DND-41 (cell line): ENCODE results near the gene MESD.

ENCODE experiments used
- ATAC-seq: fragments of 200-7000 bp; cut with Tn5 transposase; 3 replicates; pipeline ENCODE4 v1.9.1; 2021; ENCODE audit warnings: low read depth; ENCODE audit not compliant: insufficient read depth
- DNase-seq: peaks from one replicate; pipeline ENCODE4 v3.0.0-alpha.2; 2020
- H2AFZ ChIP-seq: 2 replicates; pipeline ENCODE4 v1.6.0; 2012; ENCODE audit warnings: low read depth, low read length
- H3K27ac ChIP-seq: 2 replicates; pipeline ENCODE4 v1.5.1; 2012; ENCODE audit warnings: low read length, inconsistent platforms
- H3K27me3 ChIP-seq: fragments of 200-600 bp; sonication (generic); 2 replicates; pipeline ENCODE4 v1.6.0; 2012; ENCODE audit warnings: low read length, mild to moderate bottlenecking, inconsistent platforms; ENCODE audit not compliant: insufficient read depth, poor library complexity
- H3K36me3 ChIP-seq: 2 replicates; pipeline ENCODE4 v1.5.1; 2012; ENCODE audit warnings: low read length, inconsistent platforms; ENCODE audit not compliant: insufficient read depth
- H3K4me1 ChIP-seq: 2 replicates; pipeline ENCODE4 v1.5.1; 2012; ENCODE audit warnings: mild to moderate bottlenecking, low read length; ENCODE audit not compliant: insufficient read depth
- H3K4me2 ChIP-seq: 2 replicates; pipeline ENCODE4 v1.6.0; 2012; ENCODE audit warnings: mild to moderate bottlenecking, moderate library complexity, low read length, inconsistent platforms; ENCODE audit not compliant: insufficient read depth
- H3K4me3 ChIP-seq, 2 experiments: fragments of 200-600 bp in 1 of 2; shearing (Covaris generic) in 1 of 2; 2 replicates each; pipeline ENCODE4 v1.5.1; 2012 to 2016; ENCODE audit warnings: inconsistent platforms in 2 of 2, low read length in 2 of 2, mild to moderate bottlenecking in 2 of 2, low read depth in 1 of 2, moderate library complexity in 1 of 2
- H3K79me2 ChIP-seq: 2 replicates; pipeline ENCODE4 v1.6.0; 2012; ENCODE audit warnings: low read length, inconsistent platforms; ENCODE audit not compliant: insufficient read depth
- H3K9ac ChIP-seq: 2 replicates; pipeline ENCODE4 v1.6.0; 2012; ENCODE audit warnings: low read depth, mild to moderate bottlenecking, inconsistent platforms, low read length, moderate library complexity
- H3K9me3 ChIP-seq: 2 replicates; pipeline ENCODE4 v1.5.1; 2012; ENCODE audit warnings: low read length, moderate library complexity, mild to moderate bottlenecking, inconsistent platforms; ENCODE audit not compliant: insufficient read depth, severe bottlenecking
- H4K20me1 ChIP-seq: 2 replicates; pipeline ENCODE4 v1.6.0; 2012; ENCODE audit warnings: low read length; ENCODE audit not compliant: insufficient read depth
- EZH2 ChIP-seq: IDR thresholded peaks from 3 replicates; pipeline ENCODE4 v1.6.1; 2012; ENCODE audit warnings: borderline replicate concordance, low read depth, mild to moderate bottlenecking, moderate library complexity, low read length, inconsistent platforms; ENCODE audit not compliant: severe bottlenecking
- TF ChIP-seq, protein P1 (sequence below): IDR thresholded peaks from 2 replicates; pipeline ENCODE4 v1.5.1; 2012; ENCODE audit warnings: borderline replicate concordance, low read length, moderate library complexity, mild to moderate bottlenecking; ENCODE audit not compliant: poor library complexity, severe bottlenecking; ENCODE audit errors: extremely low read depth

MESD gene

DNA sequence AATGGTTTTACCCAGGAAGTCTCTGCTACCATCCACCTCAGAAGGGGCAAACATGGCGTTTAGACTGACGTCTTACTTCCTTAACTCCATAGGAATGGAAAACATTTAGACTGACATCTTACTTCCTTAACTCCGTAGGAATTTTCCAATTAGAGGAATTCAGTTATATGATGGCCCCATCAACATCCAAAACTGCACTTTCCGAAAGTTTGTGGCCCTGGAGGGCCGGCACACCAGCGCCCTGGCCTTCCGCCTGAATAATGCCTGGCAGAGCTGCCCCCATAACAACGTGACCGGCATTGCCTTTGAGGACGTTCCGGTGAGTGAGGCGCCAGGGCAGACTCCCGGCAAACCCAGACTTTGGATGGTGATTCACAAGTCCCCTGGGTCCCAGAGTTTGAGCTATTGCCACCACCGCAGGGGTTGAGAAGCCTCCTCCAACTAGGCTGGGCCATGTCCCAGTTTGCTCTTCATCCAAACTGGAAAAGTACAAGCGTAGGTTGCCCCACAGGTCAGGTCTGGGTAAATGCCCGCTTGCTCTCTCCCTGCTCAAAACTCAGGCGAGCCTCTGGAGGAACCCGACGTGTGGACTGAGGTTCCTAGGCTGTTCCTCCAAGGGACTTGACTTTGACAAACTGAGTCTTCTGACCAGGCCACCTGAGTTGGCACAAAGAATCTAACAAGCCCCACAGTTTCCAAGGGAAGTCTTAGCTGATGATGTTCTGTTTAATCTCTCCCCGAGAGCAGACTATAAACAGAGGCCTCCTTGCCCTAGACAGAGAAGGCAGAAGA lies 57.7 kb downstream of the MESD start:
- Histone ChIP-seq H3K36me3 (no peaks in the 10 kb centered on the region), H3K27me3 (no peaks in the 10 kb centered on the region), H3K79me2 (no peaks in the 10 kb centered on the region), H3K4me3 (no peak overlapping the region), H3K9me3 (no peaks in the 10 kb centered on the region), H3K4me1 (no peaks in the 10 kb centered on the region), H3K9ac (no peak overlapping the region), H3K27ac (no peak overlapping the region), H3K4me2 (no peak overlapping the region), H2AFZ (no peak overlapping the region), H4K20me1 (no peaks in the 10 kb centered on the region)
- DNase-seq (no peak), ATAC-seq (no peak)
- TF ChIP-seq, protein P1, sequence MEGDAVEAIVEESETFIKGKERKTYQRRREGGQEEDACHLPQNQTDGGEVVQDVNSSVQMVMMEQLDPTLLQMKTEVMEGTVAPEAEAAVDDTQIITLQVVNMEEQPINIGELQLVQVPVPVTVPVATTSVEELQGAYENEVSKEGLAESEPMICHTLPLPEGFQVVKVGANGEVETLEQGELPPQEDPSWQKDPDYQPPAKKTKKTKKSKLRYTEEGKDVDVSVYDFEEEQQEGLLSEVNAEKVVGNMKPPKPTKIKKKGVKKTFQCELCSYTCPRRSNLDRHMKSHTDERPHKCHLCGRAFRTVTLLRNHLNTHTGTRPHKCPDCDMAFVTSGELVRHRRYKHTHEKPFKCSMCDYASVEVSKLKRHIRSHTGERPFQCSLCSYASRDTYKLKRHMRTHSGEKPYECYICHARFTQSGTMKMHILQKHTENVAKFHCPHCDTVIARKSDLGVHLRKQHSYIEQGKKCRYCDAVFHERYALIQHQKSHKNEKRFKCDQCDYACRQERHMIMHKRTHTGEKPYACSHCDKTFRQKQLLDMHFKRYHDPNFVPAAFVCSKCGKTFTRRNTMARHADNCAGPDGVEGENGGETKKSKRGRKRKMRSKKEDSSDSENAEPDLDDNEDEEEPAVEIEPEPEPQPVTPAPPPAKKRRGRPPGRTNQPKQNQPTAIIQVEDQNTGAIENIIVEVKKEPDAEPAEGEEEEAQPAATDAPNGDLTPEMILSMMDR, result no peak
- TF ChIP-seq EZH2, result no peak

DNA sequence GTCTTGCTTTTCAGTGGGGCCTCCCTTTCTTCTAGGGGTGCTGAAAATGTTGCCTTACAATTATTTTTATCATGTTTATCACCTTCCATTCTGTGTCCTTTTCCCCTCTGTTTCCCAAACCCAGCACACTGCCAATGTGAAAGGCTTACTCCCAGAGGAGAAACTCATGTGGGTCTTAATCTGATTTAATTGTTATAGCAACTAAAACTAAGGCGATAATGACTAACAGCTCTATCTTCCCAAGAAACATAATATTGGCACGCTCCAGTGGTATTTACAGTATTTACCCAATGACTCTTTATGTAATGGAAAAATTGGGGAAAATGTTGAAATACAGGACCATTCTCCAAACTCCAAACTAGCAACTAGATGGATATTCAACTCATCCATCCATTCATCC lies 58.4 kb downstream of the MESD start:
- no peaks in the 10 kb centered on the region for H3K27me3 ChIP-seq
- H4K20me1 ChIP-seq, result no peaks in the 10 kb centered on the region
- no peak for ATAC-seq
- H3K36me3 ChIP-seq, result no peaks in the 10 kb centered on the region
- no peak overlapping the region for H3K27ac ChIP-seq
- no peak overlapping the region for H3K9ac ChIP-seq
- H3K4me3 ChIP-seq, result no peak overlapping the region
- no peak for DNase-seq
- H3K4me1 ChIP-seq, result no peaks in the 10 kb centered on the region
- H3K9me3 ChIP-seq, result no peaks in the 10 kb centered on the region
- H3K79me2 ChIP-seq, result no peaks in the 10 kb centered on the region
- no peak overlapping the region for H2AFZ ChIP-seq
- no peak for TF ChIP-seq EZH2
- TF ChIP-seq, protein P1, result no peak
- no peak overlapping the region for H3K4me2 ChIP-seq

GRCh38 chr15:80929689-80930088 lies 59.9 kb downstream of the MESD start:
- Histone ChIP-seq H3K27me3 (no peaks in the 10 kb centered on the region), H3K9me3 (no peaks in the 10 kb centered on the region), H3K9ac (no peak overlapping the region), H3K36me3 (no peaks in the 10 kb centered on the region), H2AFZ (no peak overlapping the region), H3K79me2 (no peaks in the 10 kb centered on the region), H3K4me2 (no peak overlapping the region), H3K4me3 (no peak overlapping the region), H4K20me1 (no peaks in the 10 kb centered on the region), H3K27ac (no peak overlapping the region), H3K4me1 (no peaks in the 10 kb centered on the region)
- DNase-seq (no peak), ATAC-seq (no peak)
- TF ChIP-seq, protein P1, result no peak
- TF ChIP-seq EZH2, result no peak
